Sigmoid colon (tissue), 4 donors: ENCODE measurements around the gene C12orf60.

Source experiments
- CTCF ChIP-seq, 4 experiments: fragments of 450-650 bp in 3 of 4; fragments of 200-600 bp in 1 of 4; IDR thresholded peaks; one replicate each; pipeline ENCODE4 v1.5.1; 2016 to 2019; ENCODE audit warnings: antibody characterized with exemption in 4 of 4, mild to moderate bottlenecking in 3 of 4, moderate library complexity in 2 of 4
- EP300 ChIP-seq, 4 donors: sonication (generic); formaldehyde crosslinking; IDR thresholded peaks; one replicate each; pipeline ENCODE4 v1.6.1; 2017; ENCODE audit warnings: antibody characterized with exemption in 4 of 4

- TF ChIP-seq CTCF (IDR thresholded peaks at IDR 0.05) (no peak), EP300 (IDR thresholded peaks at IDR 0.05) (no peak)
Measured at GRCh38 chr12:14802721-14803010, 804 bp upstream of the C12orf60 start.
